Astrocyte of the spinal cord (primary cell): ENCODE measurements around the gene SYTL3.
"Not testable (repeated sequence)": the region's sequence is repeated elsewhere in the genome, so short reads cannot be mapped to it uniquely, and the experiment has no call there.

Experiments used
- DNase-seq: peaks from one replicate; pipeline ENCODE4 v3.0.0; 2011; ENCODE audit warnings: low read depth, low spot score
- H3K4me3 ChIP-seq: 2 replicates; pipeline ENCODE4 v1.5.1; 2011; ENCODE audit warnings: low read depth, mild to moderate bottlenecking, low read length, moderate library complexity
- in situ Hi-C: cut with HindIII; loops from 2 replicates; pipeline ENCODE4 v1.10.0; 2017; ENCODE audit warnings: low sequenced_read_pairs
- TF ChIP-seq, protein P1 (sequence below): IDR thresholded peaks from 2 replicates; pipeline ENCODE4 v1.5.1; 2012; ENCODE audit warnings: low read depth, mild to moderate bottlenecking, low read length, inconsistent platforms

The SYTL3 gene

DNA sequence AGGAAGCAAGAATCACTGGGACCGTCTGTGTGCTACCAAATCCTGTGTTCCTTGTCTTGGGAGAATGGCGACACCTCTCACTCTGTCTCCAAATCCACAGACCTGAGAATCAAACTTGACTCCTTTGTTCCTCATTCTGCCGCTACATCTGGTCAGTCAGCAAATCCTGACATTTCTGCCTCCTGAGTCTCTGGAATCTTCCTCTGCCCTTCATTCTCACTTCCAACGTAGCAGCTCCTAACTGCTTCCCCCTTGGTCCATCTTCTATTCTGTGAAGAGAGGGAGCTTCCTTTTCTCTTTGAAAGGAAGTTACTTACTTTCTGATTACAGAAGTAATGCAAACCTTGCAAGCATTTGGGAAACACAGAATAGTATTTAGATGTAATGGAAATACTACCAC lies 37.7 kb downstream of the SYTL3 start:
- TF ChIP-seq, protein P1, sequence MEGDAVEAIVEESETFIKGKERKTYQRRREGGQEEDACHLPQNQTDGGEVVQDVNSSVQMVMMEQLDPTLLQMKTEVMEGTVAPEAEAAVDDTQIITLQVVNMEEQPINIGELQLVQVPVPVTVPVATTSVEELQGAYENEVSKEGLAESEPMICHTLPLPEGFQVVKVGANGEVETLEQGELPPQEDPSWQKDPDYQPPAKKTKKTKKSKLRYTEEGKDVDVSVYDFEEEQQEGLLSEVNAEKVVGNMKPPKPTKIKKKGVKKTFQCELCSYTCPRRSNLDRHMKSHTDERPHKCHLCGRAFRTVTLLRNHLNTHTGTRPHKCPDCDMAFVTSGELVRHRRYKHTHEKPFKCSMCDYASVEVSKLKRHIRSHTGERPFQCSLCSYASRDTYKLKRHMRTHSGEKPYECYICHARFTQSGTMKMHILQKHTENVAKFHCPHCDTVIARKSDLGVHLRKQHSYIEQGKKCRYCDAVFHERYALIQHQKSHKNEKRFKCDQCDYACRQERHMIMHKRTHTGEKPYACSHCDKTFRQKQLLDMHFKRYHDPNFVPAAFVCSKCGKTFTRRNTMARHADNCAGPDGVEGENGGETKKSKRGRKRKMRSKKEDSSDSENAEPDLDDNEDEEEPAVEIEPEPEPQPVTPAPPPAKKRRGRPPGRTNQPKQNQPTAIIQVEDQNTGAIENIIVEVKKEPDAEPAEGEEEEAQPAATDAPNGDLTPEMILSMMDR, result no peak
- in situ Hi-C loops, result no loop called here
- no peak for DNase-seq
- no peak overlapping the region for H3K4me3 ChIP-seq

DNA sequence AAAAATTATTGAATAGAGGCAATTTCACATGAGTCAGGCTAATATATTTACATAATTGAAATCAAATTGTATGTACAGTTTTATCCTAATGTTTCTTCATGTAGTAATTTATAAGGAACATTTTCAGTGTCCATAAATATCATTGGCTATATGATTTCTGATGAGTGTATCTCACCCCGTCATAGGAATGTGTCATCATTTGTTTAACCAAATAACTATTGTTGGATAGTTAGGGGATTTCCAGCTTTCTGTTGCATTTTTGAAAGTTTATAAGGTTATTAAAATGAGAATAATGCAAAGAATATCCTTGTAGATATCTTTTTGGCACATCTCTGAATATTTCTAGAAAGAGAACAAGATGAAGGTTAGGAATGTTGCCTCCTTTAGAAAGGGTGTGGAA lies 39.0 kb downstream of the SYTL3 start:
- in situ Hi-C loops, result no loop called here
- TF ChIP-seq, protein P1, result no peak
- H3K4me3 ChIP-seq, result no peak overlapping the region
- DNase-seq, result no peak

GRCh38 chr6:158694913-158695312 lies 45.1 kb downstream of the SYTL3 start:
- in situ Hi-C loops, result no loop called here

GRCh38 chr6:158697811-158698210 lies 48.0 kb downstream of the SYTL3 start:
- TF ChIP-seq, protein P1, result no peak
- in situ Hi-C loops, result no loop called here
- peak; percentile 26 for DNase-seq
- no peak overlapping the region for H3K4me3 ChIP-seq

More at GRCh38 chr6:158694913-158695312, 45.1 kb downstream of the SYTL3 start:
- no peak for DNase-seq
- no peak overlapping the region for H3K4me3 ChIP-seq
- TF ChIP-seq, protein P1, result no peak

GRCh38 chr6:158698931-158699330 lies 49.1 kb downstream of the SYTL3 start:
- no peak for DNase-seq
- no peak overlapping the region for H3K4me3 ChIP-seq
- TF ChIP-seq, protein P1, result no peak
- in situ Hi-C loops, result no loop called here

GRCh38 chr6:158701268-158701667 lies 51.4 kb downstream of the SYTL3 start:
- H3K4me3 ChIP-seq, DNase-seq, in situ Hi-C loops: not testable (repeated sequence)

DNA sequence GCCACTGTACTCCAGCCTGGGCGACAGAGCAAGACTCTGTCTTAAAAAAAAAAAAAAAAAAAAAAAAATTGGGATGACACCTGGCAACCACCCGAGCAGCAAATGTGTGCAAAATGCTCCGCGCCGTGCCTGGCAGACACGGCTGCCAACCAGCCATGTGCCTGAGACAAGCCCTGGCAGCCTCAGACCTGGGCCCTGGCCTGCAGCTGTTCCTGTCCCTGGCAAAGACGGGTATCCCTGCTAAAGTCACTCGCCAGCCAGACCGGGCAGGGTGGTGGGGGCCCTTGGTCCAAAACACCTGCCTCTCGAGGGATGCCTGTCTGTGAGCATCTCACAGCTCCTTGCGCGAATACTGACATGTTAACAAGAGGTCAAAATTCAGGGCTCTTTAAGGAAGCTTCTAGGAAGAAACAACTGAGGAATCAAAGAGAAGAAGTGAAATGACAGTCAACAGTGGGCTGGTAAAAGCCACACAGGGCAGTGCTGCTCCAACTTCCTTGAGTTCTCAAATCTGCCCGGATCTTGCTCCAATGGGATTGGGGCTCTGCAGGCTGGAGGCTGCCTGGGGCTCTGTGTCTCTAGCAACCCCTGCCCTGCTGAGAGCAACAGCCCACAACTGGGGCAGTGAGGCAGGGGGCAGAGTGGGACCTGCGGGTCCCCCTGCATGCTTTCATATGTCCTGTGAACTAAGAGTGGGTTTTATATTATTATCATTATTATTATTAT lies 53.4 kb downstream of the SYTL3 start:
- TF ChIP-seq, protein P1, result no peak
- no peak for DNase-seq
- in situ Hi-C loops, result no loop called here
- no peak overlapping the region for H3K4me3 ChIP-seq
